ENCODE results near the gene PIK3R4.

PIK3R4 gene

DNA sequence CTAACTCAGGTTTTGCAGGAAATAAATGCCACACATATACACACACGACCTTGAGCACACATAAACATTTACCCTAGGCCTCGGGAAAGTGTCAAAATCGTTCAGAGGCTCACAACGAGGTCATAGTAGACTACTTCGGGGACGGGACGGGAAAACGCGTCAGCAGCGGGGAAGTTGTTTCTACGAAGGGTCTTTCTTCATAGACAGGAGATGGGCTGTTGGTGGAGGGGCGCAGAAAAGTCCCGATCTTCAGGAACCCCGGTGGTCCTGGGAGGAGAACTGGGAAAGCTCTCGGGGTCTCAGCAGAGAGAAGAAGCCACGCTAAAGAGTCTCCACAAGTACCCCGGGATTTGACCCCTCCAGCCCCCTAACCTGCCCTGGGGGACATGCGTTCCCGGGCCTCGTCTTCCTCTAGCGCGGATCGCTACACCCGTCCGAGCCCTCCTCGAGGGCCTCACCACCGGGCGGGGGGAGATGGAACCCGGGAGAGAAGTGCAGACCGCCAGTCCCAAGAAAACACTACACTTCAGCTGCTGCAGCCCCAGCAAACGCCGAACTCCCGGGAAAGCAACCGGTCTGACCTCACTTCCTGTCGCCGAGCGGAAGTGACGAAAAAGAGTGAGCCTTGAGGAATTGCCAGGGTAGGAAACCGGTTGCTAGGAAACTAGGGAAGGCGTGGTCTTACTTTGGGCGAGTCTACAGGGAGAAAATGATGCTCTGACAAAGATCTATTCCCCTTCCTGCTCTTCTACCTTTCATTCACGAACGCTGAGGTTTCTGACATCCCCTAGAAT is at the start of gene PIK3R4:
TSS of gene PIK3R4 (minus strand) at position 584 of the 794 bp plus-strand sequence. CDS start 1,611 bp downstream, outside the sequence.
- peak; percentile 98 for DNase-seq (ENCODE audit: low spot score)

DNA sequence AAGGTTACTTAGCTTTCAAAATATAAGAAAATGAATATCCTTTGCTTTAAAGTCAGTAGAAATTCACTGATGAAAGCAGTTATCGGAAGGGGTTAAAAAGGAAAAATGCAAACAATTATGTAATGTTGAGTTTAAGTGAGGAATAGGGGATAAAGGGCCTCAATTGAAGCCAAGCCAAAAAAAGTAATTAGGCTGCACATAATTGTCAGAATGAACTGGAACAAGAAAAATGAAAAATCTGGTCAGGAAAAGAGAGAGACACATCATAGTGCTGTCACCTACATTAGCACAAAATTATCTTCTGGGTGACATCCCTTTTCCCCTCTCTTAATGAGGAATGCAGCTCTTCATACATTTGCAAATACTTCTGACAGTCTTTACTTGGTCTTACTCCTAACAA is 48.8 kb upstream of the PIK3R4 start:
- DNase-seq (ENCODE audit: low spot score): no peak

DNA sequence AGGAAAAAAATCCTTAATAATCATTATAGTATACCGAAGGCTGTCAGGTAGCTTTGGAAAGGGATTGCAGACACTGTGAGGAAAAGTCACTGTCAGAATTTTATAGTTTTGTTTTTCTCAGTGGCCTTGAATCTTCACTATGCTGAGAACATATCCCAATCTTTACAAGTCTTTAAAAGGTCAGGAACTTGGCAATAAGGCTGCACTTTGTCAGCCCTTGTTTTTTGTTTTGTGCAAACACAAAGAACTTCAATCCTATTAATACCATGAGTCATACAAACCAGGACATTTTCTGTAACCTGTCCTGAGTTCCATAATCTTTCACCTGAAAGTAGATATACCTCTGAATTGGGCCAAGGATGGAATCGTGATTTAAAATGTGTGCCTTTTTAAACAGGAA is 45.6 kb upstream of the PIK3R4 start:
- no peak for DNase-seq (ENCODE audit: low spot score)

DNA sequence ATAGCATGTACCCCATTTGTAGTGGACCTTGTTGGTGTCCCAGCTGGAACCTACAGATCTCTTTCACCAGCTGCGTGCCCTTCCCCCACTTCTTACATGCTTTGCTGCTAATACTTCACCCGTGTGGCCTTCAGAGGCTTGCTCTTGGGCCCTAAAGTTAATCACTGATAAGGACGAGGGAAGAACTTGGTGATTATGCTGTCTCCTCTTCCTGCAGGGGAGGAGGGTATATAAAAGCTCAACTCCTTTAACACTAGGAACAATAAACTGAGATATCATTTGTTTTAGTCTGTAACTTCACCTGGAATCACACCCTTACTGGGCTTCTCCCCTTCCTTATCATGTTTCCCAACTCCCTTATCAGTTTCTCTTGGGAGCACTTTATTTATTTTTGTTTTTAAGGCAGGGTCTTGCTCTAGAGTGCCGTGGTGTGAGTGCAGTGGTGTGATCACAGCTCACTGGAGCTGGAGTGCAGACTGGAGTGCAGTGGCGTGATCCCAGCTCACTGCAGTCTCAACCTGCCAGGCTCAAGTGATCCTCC is 43.2 kb upstream of the PIK3R4 start:
- no peak for DNase-seq (ENCODE audit: low spot score)

DNA sequence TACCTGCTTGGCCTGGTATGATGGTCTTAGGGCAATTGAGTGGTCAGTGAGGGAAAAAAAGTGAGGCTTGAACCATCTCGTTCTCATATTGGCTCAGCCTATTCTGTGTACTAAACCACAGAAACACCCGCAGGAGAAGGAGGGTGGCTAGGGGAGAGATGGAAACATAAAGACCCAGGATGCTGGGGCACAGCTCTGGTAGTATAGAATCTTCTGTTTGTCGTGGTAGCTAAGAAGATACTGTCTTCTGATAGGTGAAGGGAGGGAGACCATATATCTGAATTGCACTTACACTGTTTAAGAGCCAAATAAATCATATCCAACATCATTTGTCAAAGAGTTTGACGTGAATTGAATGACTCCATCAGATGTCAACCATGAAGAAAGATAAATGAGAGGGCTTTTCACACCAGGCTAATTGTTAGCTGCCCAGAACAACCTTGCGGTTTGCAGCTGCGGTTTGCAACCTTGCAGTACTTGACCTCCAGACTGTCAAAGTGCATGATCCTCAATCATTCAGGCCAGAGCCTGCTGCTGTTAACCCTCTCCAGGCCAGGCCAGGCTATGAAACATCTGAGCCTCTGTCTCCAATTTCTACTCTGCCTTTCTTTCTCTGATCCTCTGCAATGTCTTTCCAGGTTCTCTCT is 40.9 kb upstream of the PIK3R4 start:
- DNase-seq (ENCODE audit: low spot score): no peak

DNA sequence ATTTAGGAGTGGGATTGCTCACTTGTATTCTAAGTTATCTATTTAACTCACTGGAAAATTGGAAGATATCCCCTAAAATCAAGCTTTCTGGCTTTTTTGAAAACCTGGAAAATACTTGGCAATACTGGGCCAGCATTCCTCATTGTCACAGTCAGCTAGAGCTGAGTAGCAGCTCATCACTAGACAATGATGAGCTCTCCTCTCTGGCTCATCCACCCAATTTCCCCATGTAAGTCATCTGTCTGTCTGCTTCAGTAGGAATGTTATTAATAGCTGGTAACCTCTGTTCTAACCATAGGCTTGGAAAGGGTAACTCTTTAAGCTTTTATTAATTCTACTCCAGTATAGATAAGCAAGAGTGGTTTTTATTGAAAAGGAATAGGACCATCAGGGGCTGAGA is 39.7 kb upstream of the PIK3R4 start:
- DNase-seq (ENCODE audit: low spot score): no peak

DNA sequence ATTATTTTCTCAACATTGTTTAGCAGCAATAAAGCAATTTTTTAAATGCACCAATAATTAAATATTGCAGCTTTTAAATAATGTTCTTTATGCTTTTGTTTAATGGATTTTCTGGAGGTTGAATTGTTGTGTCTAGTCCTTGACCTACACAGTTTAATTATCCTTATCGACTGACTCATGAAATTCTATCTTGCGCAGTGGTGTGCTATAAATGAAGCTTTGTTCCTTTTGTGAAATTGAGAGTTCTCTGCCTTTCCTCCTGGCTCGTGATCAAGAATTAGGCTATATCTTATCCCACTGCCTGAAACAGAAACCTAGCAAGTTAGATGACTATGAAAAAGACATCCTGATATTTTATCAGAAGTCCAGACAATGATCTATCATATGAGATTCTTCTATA is 37.0 kb upstream of the PIK3R4 start:
- no peak for DNase-seq (ENCODE audit: low spot score)

DNA sequence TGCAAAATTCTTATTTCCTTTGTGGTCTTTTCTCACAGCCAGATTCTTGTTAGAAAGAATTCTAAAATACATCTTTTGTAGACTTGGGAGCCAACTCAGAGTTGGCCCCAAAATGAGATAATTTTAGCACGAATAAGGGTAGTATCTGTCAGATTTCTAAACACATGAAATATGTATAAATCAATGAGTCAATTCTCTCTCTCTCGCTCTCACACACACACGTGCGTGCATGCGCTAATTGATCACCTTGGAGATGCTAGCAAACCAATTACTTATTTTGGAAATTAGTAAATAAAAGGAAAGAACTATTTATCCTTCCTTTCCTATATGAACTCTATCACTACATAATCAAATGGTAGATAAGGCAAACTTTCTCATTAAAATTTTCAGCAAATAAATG is 32.9 kb upstream of the PIK3R4 start:
- no peak for DNase-seq (ENCODE audit: low spot score)

DNA sequence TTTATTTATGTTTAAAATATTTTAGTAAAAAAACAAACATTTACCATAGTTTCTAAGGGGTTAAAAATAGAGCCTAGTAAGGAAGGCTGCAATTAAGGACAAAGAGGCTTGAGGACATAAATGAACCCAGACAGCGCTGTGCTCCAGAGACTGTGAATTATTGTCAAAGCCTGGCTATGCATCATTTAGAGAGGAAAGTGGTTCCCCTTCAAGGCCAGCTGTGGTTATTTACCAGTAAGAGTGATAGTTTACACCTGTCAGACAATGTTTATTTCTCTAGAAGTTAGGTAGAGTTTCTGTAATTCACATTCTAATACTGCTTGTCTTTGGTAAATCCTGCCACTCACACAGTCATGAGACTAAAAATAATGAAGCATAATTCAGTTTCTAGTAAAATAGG is 32.4 kb upstream of the PIK3R4 start:
- DNase-seq (ENCODE audit: low spot score): no peak

DNA sequence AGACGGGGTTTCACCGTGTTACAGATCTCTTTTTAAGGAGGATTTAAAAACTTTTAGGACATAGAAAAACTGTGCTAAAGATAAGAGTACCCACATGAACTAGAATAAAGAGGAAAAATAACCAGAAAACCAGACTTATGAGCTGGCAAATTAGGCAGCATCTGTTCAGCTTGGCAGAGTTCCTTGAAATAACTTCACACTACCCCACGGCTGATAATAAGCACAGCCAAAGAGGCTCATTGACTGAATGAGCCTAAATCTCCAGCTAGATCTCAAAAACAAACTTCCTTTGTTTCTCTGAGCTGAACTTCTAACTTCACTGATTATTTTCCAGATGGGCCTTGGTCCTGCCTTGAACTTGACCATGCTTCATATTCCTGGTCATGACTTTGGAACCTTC is 26.7 kb upstream of the PIK3R4 start:
- no peak for DNase-seq (ENCODE audit: low spot score)

DNA sequence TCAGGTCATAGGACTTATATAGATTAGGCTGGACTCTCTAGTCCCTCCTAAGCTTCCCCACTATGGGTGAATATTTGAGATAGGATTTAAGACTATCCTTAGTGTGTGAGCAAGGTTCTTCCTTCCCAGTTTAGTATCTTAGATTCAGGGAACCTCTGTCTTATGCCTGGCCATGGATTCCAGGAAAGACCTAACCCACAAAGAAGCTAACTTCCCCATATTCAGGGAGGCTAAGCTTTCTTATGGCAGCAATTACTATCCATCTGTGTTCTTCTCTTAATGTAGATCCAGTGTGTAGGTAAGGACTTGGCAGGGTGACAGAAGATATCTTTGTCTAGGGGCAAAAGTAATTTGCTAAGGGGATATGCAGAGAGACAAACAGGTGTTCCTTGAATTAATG is 25.5 kb upstream of the PIK3R4 start:
- DNase-seq (ENCODE audit: low spot score): no peak

DNA sequence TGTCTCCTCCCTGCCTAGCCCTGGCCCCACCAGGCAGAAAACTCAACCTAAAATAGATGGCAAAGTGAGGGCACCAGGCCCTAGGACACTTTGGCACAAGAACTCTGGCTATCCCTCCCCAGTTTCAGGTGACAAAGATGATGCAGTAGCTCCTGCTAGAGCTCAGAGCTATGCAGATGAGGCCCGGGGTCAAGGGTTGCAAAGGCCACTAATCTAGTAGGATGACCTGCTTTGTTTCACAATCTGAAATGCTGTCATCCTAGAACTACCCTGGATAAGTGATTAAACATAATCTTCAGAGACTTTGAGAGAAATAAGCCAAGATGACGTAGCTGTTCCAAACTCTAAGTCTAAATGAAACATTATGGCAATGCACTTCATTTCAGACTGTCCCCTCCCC is 24.0 kb upstream of the PIK3R4 start:
- DNase-seq (ENCODE audit: low spot score): no peak

DNA sequence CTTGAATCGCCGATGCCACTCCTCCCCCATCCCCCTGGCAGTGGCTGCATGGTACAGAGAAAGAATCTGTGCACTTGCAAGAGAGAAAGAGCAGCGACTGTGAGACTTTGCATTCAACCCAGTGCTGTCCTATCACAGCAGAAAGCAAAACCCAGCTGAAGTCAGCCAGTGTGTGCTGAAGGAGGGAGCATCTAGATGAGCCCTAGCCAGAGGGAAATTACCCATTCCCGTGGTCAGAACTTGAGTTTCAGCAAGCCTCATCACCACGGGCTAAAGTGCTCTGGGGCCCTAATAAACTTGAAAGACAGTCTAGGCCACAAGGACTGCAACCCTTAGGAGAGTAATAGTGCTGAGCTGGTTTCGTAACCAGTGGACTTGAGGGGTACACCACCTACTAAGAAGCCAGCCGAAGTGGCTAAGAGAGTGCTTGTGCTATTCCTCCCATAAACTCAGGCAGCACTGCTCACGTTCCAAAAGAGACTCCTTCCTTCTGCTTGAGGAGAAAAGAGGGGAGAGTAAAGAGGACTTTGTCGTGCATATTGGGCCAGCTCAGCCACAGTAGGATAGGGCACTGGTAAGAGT is 15.2 kb upstream of the PIK3R4 start:
- DNase-seq (ENCODE audit: low spot score): no peak

DNA sequence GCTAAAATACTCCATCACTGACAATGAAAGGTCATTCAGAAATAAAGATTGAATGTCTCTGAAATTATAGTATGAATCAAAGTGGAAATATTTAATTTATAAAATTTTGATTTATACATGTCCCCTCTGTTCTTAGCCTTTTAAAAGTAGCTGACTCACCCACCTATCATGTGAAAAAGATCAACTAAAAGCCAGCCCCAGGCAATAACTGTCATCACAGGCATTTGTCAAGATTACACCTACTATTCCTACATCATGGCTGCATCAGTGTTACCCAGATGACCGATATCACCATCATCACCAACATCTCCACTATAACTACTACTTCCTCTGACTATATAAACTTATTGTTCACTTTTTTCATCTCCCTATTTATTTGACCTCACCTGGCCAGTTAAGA is 14.3 kb upstream of the PIK3R4 start:
- no peak for DNase-seq (ENCODE audit: low spot score)

DNA sequence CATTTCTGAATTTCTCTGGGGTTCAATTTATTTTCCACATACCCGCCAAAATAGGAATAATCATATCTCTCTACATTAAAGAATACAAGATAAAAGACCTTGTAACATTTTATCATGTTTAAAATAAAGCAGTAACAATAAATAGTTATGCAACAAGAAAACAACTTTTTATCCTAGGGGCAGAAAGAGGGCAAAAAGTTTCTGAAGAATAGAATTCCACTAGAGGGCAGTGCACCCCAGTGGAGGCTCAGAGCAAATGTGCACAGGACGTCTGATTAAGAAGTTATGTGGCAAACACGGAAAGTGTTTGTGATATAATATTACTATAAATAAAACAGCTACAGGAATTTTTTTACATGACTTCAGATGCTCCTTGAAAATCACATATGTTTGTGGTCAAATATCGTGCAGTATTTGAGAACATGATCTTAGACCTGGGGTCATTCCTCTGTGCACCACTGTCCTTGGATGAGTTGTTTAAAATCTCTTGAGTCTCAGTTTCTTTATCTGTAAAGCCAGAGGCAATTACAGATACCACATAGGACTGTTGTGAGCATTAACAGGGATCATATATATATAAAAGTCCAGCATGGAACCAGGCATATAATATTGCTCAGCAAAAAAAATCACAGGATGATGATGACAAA is 13.2 kb upstream of the PIK3R4 start:
- DNase-seq (ENCODE audit: low spot score): peak; percentile 79

DNA sequence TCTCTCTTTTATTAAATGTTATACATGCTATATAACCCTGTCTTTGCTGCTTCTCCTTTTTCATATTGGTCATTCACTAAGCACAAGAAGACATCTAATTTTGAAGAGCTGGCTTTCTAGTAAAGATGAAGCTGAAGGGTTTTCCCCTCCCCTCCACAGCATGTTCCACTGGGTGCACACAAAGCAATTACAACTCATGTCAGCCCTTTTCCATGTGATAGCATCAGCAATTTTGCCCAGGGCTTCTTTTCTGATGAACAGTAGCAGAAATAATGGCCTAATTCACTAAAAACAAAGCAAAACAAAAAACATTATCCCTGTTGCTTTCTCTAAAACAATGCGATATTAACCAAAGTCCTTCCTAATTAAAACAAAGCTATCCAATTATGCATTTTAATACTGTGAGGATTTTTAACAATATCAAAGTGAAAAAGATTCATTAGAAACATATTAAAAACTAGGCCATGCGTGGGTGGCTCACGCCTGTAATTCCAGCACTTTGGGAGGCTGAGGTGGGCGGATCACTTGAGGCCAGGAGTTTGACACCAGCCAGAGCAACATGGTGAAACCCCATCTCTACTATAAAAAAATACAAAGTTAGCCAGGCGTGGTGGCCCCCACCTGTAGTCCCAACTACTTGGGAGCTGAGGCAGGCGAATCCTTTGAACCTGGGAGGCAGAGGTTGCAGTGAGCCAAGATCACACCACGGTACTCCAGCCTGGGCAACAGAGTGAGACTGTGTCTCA is 12.2 kb upstream of the PIK3R4 start:
- no peak for DNase-seq (ENCODE audit: low spot score)

DNA sequence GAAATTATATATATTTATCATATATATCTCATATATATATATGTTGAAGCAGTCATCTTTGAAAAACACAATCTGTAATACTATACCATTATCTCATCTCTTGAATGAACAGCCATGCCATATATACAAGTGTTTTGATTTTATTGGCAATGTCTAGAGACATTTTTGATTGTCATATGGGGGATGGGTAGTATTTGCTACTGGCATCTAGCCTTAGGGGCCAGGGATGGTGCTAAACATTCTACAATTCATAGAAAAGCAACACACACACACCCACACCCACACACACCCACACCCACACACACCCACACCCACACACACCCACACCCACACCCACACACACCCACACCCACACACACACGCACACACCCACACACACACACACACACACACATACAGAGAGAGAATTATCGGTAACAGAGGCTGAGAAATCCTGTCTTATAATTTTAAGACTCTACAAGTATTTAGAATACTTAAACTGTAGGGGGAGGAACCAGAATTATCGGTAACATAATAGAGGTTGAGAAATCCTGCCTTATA is 11.1 kb upstream of the PIK3R4 start:
- no peak for DNase-seq (ENCODE audit: low spot score)

DNA sequence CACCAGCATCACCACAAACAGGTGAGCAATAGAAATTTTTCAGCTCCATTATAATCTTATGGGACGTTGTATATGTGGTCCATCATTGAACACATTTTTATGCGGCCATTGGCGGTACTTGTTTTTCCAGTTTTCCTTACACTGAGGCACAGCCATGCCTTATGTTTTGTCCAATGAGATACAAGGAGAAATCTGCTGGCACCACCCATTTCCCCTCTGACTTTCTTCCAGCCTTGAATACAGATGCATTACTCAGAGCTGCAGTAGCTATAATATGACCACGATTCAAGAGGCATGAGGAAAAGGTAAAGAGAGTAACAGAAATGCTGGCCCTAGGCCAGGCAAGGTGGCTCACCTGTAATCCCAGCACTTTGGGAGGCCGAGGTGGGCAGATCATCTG is 9.0 kb upstream of the PIK3R4 start:
- DNase-seq (ENCODE audit: low spot score): no peak

DNA sequence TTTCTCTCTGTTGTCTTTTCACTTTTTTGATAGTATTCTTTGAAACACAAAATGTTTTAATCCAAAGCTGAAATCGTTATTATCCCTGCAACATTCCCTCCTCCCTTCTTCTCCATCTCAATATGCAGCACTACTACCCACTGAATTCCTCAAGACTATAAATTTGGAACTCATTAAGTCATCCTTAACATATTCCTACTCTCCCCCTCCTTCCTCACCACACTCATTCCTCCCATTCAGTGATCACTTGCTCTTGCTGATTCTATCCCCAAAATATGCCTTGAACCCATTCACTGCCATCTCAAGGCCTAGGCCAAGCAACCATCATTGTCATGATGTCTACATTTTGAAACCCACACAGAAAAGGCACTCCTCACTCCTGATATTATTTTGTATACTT is 2.4 kb upstream of the PIK3R4 start:
- DNase-seq (ENCODE audit: low spot score): no peak

DNA sequence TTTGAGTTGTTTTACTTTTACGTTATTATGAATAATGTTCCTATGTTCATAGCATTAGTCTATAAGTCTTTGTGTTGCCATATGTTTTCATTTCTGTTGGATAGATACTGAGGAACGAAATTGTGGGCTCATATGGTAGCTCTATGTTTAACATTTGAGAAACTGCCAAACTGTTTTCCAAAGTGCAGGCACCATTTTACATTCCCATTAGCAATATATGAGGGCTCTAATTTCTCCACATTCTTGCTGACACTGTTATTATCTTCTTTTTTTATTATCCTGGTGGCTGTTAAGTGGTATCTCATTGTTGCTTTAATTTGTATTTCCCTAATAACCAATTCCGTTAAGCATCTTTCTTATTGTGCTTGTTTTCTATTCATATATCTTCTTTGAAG is 1.8 kb upstream of the PIK3R4 start:
- no peak for DNase-seq (ENCODE audit: low spot score)

DNA sequence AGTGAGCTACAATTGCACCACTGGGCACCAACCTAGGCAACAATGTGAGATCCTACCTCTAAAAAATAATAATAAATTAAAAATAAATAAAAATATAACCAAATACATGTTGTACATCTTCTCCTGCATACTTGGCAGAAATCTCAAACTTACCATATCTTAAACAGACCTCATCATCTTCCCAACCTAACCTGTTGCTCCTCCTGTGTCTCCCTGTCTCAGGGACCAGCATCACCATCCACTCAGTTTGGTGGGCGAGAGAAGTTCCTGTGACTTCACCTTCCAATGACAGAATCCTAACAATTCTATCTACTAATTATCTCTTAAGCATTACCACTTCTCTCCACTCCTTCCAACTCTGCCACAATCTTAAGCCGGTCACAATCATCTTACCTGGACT is 3.3 kb downstream of the PIK3R4 start:
- no peak for DNase-seq (ENCODE audit: low spot score)

All from kidney capillary endothelial cell (primary cell).